ENCODE results near the gene NFE2. TPM values are rescaled to one million over a fixed set of nuclear protein-coding genes. Genes with fewer than 3 reads are reported as not detected.
A peak's percentile ranks its signal among the peaks of the same experiment; 100 is the strongest.

NFE2 gene
- not detected for total RNA-seq

GRCh38 chr12:54300732-54301427 is at the start of gene NFE2:
Gene NFE2, minus strand, starts transcription at chr12:54301015. Its CDS starts 5,767 bp downstream, at chr12:54295248.
- Histone ChIP-seq H3K27me3 (no peaks in the 10 kb centered on the region), H3K27ac (no peak within 1 kb of the TSS), H3K4me1 (peaks cover 0 to 5% of the 10 kb centered on the region in 2 donors), H3K9me3 (no peaks in the 10 kb centered on the region), H3K36me3 (no peaks in the 10 kb centered on the region), H3K4me3 (peak within 1 kb of the TSS; percentile 21 to 49)
- no peak for TF ChIP-seq CTCF (IDR thresholded peaks at IDR 0.05)
- DNase-seq (ENCODE audit: low spot score in 2 of 2) = peak in 1 of 2 donors; percentile 71
- intact Hi-C loops (cut with DNase I) = no loop called here

- Histone ChIP-seq H3K27ac (no peak overlapping the region), H3K4me1 (peaks cover 6 to 15% of the 10 kb centered on the region in 2 donors), H3K9me3 (no peaks in the 10 kb centered on the region), H3K4me3 (no peak overlapping the region), H3K27me3 (no peaks in the 10 kb centered on the region), H3K36me3 (peaks cover 58 to 65% of the 10 kb centered on the region in 2 donors)
- intact Hi-C loops (cut with DNase I) = loop anchor here (10.0 kb wide), 1 partner anchor 335 kb away; no protein-coding TSS in a partner anchor
- no peak for DNase-seq (ENCODE audit: low spot score in 2 of 2)
- TF ChIP-seq CTCF (IDR thresholded peaks at IDR 0.05) = no peak
Observed at GRCh38 chr12:54349679-54350078, 48.9 kb upstream of the NFE2 start.

GRCh38 chr12:54349036-54349435 is 48.2 kb upstream of the NFE2 start:
- no peak for DNase-seq (ENCODE audit: low spot score in 2 of 2)
- Histone ChIP-seq H3K9me3 (no peaks in the 10 kb centered on the region), H3K27me3 (no peaks in the 10 kb centered on the region), H3K36me3 (peaks cover 64 to 72% of the 10 kb centered on the region in 2 donors), H3K4me3 (no peak overlapping the region), H3K27ac (no peak overlapping the region), H3K4me1 (peaks cover 6 to 15% of the 10 kb centered on the region in 2 donors)
- no peak for TF ChIP-seq CTCF (IDR thresholded peaks at IDR 0.05)
- intact Hi-C loops (cut with DNase I) = no loop called here

GRCh38 chr12:54341378-54342300 is 40.8 kb upstream of the NFE2 start:
- no peak overlapping the region for H3K4me3 ChIP-seq
- TF ChIP-seq CTCF (IDR thresholded peaks at IDR 0.05) = no peak
- H3K36me3 ChIP-seq = peaks cover 58 to 59% of the 10 kb centered on the region in 2 donors
- no peaks in the 10 kb centered on the region for H3K9me3 ChIP-seq
- H3K27me3 ChIP-seq = no peaks in the 10 kb centered on the region
- no peak for DNase-seq (ENCODE audit: low spot score in 2 of 2)
- intact Hi-C loops (cut with DNase I) = no loop called here
- H3K4me1 ChIP-seq = peaks cover 8 to 25% of the 10 kb centered on the region in 2 donors
- H3K27ac ChIP-seq = no peak overlapping the region

- Histone ChIP-seq H3K4me1 (peaks cover 8 to 25% of the 10 kb centered on the region in 2 donors), H3K9me3 (no peaks in the 10 kb centered on the region), H3K27me3 (no peaks in the 10 kb centered on the region), H3K36me3 (peaks cover 50 to 52% of the 10 kb centered on the region in 2 donors), H3K4me3 (no peak overlapping the region), H3K27ac (no peak overlapping the region)
- TF ChIP-seq CTCF (IDR thresholded peaks at IDR 0.05) = no peak
- no peak for DNase-seq (ENCODE audit: low spot score in 2 of 2)
- intact Hi-C loops (cut with DNase I) = no loop called here
Observed at GRCh38 chr12:54340846-54341245, 40.0 kb upstream of the NFE2 start.

Data from ascending aorta (tissue), 2 donors.